Placental pericyte (primary cell): ENCODE measurements around the gene SPRY1. TPM values are rescaled to one million over a fixed set of nuclear protein-coding genes. Genes with fewer than 3 reads are reported as not detected.

Source experiments
- total RNA-seq: library from RNA; depleted of rRNA; stranded (reverse); fragments of >200 nt; gene quantifications from 2 replicates; pipeline ENCODE4 v1.2.3, GENCODE V29; 2012

Gene SPRY1, protein sequence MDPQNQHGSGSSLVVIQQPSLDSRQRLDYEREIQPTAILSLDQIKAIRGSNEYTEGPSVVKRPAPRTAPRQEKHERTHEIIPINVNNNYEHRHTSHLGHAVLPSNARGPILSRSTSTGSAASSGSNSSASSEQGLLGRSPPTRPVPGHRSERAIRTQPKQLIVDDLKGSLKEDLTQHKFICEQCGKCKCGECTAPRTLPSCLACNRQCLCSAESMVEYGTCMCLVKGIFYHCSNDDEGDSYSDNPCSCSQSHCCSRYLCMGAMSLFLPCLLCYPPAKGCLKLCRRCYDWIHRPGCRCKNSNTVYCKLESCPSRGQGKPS
- 23.8 and 66.1 TPM in 2 replicates for total RNA-seq

DNA sequence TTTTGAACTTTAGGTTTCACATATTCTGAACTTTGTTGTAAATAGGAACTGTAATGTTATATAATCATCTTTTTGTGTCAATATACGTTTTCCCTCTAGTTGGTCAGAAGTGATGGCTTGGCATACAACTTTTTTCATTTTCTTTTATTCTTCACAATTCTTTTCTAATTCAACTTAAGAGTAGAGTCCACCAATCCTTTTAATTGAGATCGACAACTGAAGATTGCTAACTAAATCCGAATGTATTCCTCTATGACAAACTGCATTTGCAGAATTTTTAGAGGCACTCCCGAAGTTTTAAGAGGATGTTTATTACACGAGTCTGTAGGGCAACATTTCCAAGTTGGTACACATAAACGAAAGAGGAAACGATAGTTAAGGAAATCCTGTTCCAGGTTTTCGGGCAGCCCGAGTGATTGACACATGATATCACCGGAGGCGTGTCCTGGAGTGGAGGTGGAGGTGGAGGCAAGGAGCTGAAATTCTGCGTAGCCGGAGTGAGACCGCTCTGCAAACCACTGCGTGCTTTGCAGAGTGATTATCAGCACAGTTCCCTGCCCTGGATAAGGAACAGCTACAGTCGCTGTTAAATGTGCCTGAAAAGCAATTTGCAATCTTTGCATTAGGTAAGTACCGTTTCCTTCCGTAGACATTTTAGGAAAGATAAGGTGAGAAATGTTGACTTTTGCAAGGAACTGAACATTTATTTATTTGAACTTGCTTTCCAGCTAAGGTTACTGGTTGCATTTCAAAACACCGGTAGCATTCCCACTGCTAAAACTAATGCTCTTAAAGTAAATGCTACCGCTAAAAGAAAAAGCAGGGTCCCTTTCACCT is at the start of gene SPRY1:
Gene SPRY1, plus strand, starts transcription at position 489 of the 837 bp plus-strand sequence. CDS start 4,797 bp downstream, outside the sequence.

